Embryonic facial prominence (tissue), 1 donor: ENCODE results near the gene NUDT22.
A peak's percentile ranks its signal among the peaks of the same experiment; 100 is the strongest.

Experiments
- DNase-seq: peaks from one replicate; pipeline ENCODE4 v3.0.0-alpha.2; 2016; ENCODE audit errors: extremely low spot score

Gene NUDT22

DNA sequence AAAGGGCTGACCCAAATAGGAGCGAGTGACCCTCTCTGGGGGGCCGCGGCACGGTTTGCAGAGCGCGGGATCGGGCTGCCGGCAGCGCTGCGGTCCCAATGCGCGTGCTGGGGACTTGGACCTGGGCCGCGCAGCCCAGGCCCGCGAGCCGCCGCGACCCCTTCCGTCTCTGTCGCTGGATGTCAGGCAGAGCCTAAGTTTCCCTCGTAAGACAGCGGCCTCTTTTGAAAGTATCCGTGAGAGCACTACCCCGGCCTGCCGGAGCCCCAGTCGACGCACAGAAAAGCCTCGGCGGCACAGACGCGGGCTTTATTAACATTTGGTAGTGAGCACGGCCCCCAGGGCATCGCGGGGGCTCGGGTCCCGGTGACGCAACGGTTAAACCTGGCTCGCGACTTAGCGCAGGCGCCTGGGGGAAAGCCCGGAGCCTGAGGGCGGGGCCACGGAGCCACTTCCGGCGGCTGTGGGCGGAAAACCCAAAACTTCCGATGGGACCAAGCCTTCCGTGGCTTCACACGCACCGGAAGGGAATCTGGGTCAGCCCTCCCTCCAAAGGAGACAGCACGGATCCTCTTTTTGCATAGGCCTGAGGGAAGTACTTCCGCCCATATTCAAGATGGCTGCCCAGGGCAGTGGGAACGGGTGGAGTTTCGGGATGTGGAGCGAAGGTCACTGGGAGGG, 43.6 kb downstream of the NUDT22 start:
- DNase-seq = peak; percentile 99

GRCh38 chr11:64275031-64275800, 49.1 kb downstream of the NUDT22 start:
- DNase-seq = no peak

DNA sequence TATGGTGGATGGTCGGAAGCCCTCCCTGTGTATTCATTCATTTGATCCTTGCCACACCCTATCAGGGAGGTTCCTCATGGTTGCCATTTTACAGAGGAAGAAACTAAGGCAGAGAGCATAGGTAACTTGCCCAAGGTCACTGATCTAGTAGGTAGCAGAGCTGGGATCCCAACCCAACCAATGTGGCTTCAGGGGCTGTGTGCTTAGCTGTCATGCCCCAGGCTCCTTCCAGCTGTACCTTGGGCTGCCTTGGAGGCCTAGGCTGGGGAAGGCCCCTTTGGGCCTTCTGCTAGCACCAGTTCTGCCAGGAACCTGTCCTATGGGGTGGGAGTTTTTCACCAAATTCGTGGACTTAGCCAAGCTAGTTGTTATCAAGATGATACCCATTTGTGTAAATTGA, 49.8 kb downstream of the NUDT22 start:
- no peak for DNase-seq

DNA sequence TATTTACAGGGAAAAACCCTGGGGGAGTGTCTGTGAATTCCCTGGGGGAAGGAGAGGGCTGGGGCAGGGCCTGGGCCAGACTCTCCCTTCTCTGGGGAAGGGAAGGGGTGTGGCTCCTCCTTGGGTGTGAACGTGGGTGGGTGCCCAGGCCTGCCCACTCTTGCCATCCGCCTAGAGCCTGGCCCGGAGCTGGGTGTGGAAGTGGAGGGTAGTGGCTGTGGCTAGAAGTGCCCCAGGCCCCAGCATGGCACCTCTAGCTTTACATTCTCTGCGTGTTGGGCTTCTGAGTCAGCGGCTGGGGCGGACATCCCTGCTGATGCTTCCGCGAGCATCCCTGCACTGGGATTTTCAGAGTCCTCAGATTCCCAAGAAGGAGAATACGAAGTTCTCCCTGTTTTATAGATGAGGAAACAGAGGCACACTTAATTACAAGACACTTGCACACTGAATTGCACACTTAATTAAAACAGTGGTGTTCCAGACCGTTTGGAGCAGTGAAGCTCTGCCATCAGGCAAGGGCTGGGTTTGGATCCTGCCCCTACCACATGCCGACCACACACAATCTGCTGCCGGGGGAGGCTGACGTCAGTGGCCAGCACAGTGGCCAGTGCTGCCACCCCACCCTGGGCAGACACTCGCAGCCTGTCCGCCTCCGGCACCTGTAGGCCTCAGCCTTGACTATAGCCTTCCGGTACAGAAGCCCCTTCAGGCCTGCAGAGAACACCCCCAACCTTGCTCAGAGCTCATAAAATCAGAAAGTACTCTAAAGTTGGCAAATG, 50.8 kb downstream of the NUDT22 start:
- no peak for DNase-seq

- DNase-seq = no peak
These were observed 52.6 kb downstream of the NUDT22 start for GRCh38 chr11:64278576-64279190.
